ENCODE measurements around the gene LHFPL3.

- no peak for TF ChIP-seq CTCF (IDR thresholded peaks at IDR 0.05)
- no peak for TF ChIP-seq POLR2A (IDR thresholded peaks at IDR 0.05)
These were observed 292.9 kb downstream of the LHFPL3 start for GRCh38 chr7:104621321-104621720.

Measured in esophagus squamous epithelium (tissue), 4 donors.